Measurements from ENCODE around the gene DCAF16.

- TF ChIP-seq, protein P1, sequence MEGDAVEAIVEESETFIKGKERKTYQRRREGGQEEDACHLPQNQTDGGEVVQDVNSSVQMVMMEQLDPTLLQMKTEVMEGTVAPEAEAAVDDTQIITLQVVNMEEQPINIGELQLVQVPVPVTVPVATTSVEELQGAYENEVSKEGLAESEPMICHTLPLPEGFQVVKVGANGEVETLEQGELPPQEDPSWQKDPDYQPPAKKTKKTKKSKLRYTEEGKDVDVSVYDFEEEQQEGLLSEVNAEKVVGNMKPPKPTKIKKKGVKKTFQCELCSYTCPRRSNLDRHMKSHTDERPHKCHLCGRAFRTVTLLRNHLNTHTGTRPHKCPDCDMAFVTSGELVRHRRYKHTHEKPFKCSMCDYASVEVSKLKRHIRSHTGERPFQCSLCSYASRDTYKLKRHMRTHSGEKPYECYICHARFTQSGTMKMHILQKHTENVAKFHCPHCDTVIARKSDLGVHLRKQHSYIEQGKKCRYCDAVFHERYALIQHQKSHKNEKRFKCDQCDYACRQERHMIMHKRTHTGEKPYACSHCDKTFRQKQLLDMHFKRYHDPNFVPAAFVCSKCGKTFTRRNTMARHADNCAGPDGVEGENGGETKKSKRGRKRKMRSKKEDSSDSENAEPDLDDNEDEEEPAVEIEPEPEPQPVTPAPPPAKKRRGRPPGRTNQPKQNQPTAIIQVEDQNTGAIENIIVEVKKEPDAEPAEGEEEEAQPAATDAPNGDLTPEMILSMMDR (IDR thresholded peaks at IDR 0.05; ENCODE audit: extremely low read depth in 1 of 2, insufficient read depth in 1 of 2, low read depth in 1 of 2, low read length in 2 of 2): no peak
- TF ChIP-seq JUN (IDR thresholded peaks at IDR 0.05; ENCODE audit: borderline replicate concordance, insufficient read depth, insufficient read length, low read depth) (no peak), EZH2 (IDR thresholded peaks at IDR 0.05; ENCODE audit: borderline replicate concordance, low read depth, low read length, severe bottlenecking) (no peak)
These were observed 49.9 kb downstream of the DCAF16 start for GRCh38 chr4:17760626-17761025.

Data from endothelial cell of umbilical vein (primary cell).